CD4-positive, alpha-beta T cell (primary cell): ENCODE measurements around the gene MAD2L1. TPM values are rescaled to one million over a fixed set of nuclear protein-coding genes. Genes with fewer than 3 reads are reported as not detected.

ENCODE experiments used
- ATAC-seq: fragments of 200-7000 bp; cut with Tn5 transposase; one replicate; pipeline ENCODE4 v1.10.0; 2022; ENCODE audit warnings: mild to moderate bottlenecking; ENCODE audit not compliant: poor library complexity
- CTCF ChIA-PET: fragments of 350-600 bp; sonication (Branson Sonifier 250); formaldehyde crosslinking; loops from one replicate; lab custom pipeline; 2021; ENCODE audit warnings: antibody characterized with exemption, inconsistent platforms; lab: Charles Lee
- POLR2A ChIA-PET: fragments of 350-600 bp; sonication (Branson Sonifier 250); formaldehyde crosslinking; loops from one replicate; lab custom pipeline; 2021; ENCODE audit warnings: antibody characterized with exemption, inconsistent platforms; lab: Charles Lee
- DNase-seq, 14 experiments: peaks; one replicate each; pipeline ENCODE4 v3.0.0-alpha.2; 2013 to 2020; ENCODE audit warnings: mixed read lengths in 2 of 14
- H3K27ac ChIP-seq, 2 donors: one replicate each; pipeline versions ENCODE4 v1.5.1 to v1.7.0; 2013; ENCODE audit warnings: low read length in 2 of 2, low read depth in 1 of 2, mild to moderate bottlenecking in 1 of 2
- H3K27me3 ChIP-seq, 2 experiments: 1 replicate in 1 of 2; 2 replicates in 1 of 2; pipeline versions ENCODE4 v1.6.1 to v1.7.0; 2013; ENCODE audit warnings: low read length in 2 of 2, control low read depth in 1 of 2, mild to moderate bottlenecking in 1 of 2, moderate library complexity in 1 of 2; ENCODE audit not compliant: insufficient read depth in 2 of 2, control insufficient read depth in 1 of 2
- H3K36me3 ChIP-seq: one replicate; pipeline ENCODE4 v1.6.1; 2013; ENCODE audit warnings: low read length, control low read depth; ENCODE audit not compliant: insufficient read depth
- H3K4me1 ChIP-seq: one replicate; pipeline ENCODE4 v1.6.1; 2013; ENCODE audit warnings: low read length, control low read depth; ENCODE audit not compliant: insufficient read depth
- H3K4me3 ChIP-seq: one replicate; pipeline ENCODE4 v1.5.1; 2013; ENCODE audit warnings: mild to moderate bottlenecking, low read length, moderate library complexity
- H3K9me3 ChIP-seq, 2 experiments: 1 replicate in 1 of 2; 2 replicates in 1 of 2; pipeline versions ENCODE4 v1.6.1 to v1.7.0; 2013; ENCODE audit warnings: low read length in 2 of 2, mild to moderate bottlenecking in 2 of 2, control low read depth in 1 of 2, moderate library complexity in 1 of 2; ENCODE audit not compliant: control insufficient read depth in 1 of 2, insufficient read depth in 1 of 2
- H3K27ac Mint-ChIP-seq: one replicate; pipeline ENCODE4 v1.8.0; 2020; ENCODE audit warnings: mixed read lengths
- H3K27me3 Mint-ChIP-seq: one replicate; pipeline ENCODE4 v1.8.0; 2021; ENCODE audit warnings: mixed read lengths
- H3K36me3 Mint-ChIP-seq: one replicate; pipeline ENCODE4 v1.8.0; 2021; ENCODE audit warnings: low read depth, mixed read lengths
- H3K4me1 Mint-ChIP-seq: one replicate; pipeline ENCODE4 v1.8.0; 2021; ENCODE audit warnings: low read depth, mixed read lengths
- H3K4me3 Mint-ChIP-seq: one replicate; pipeline ENCODE4 v1.8.0; 2020; ENCODE audit warnings: mild to moderate bottlenecking, mixed read lengths
- H3K9me3 Mint-ChIP-seq: one replicate; pipeline ENCODE4 v1.8.0; 2020; ENCODE audit warnings: mixed read lengths
- intact Hi-C, 2 experiments: fragments of 100-400 bp; cut with DNase I in 1 of 2; cut with micrococcal nuclease in 1 of 2; formaldehyde crosslinking; loops; one replicate each; pipeline versions ENCODE4 v1.15.1 to v1.9.0; 2023 to 2025; cut with DNase I, micrococcal nuclease
- total RNA-seq, 174 experiments: library from RNA in 2 of 174; stranded (reverse) in 2 of 174; gene quantifications; one replicate each; pipeline ENCODE4 v1.2.3 and lab custom pipeline; 2021 to 2026
- TF ChIP-seq, protein P1 (sequence below): fragments of 200-600 bp; IDR thresholded peaks from one replicate; pipeline ENCODE4 v1.8.0; 2022; ENCODE audit warnings: antibody characterized with exemption, mild to moderate bottlenecking

The MAD2L1 gene
- total RNA-seq, 2 experiments from 2014 or later, result 4.6 to 5.6 TPM

- no peak for ATAC-seq
- ChIA-PET CTCF (no interaction called here), POLR2A (no interaction called here)
- no peak overlapping the region for H3K27ac ChIP-seq
- intact Hi-C loops, result no loop called here
- no peaks in the 10 kb centered on the region for H3K27me3 ChIP-seq
- TF ChIP-seq, protein P1, sequence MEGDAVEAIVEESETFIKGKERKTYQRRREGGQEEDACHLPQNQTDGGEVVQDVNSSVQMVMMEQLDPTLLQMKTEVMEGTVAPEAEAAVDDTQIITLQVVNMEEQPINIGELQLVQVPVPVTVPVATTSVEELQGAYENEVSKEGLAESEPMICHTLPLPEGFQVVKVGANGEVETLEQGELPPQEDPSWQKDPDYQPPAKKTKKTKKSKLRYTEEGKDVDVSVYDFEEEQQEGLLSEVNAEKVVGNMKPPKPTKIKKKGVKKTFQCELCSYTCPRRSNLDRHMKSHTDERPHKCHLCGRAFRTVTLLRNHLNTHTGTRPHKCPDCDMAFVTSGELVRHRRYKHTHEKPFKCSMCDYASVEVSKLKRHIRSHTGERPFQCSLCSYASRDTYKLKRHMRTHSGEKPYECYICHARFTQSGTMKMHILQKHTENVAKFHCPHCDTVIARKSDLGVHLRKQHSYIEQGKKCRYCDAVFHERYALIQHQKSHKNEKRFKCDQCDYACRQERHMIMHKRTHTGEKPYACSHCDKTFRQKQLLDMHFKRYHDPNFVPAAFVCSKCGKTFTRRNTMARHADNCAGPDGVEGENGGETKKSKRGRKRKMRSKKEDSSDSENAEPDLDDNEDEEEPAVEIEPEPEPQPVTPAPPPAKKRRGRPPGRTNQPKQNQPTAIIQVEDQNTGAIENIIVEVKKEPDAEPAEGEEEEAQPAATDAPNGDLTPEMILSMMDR, result no peak
- no peaks in the 10 kb centered on the region for H3K4me1 ChIP-seq
- peaks cover 32% of the 10 kb centered on the region for H3K27me3 Mint-ChIP-seq
- no peak for DNase-seq
- no peaks in the 10 kb centered on the region for H3K4me1 Mint-ChIP-seq
- no peak overlapping the region for H3K4me3 ChIP-seq
- H3K9me3 Mint-ChIP-seq, result no peaks in the 10 kb centered on the region
- H3K36me3 Mint-ChIP-seq, result no peaks in the 10 kb centered on the region
- no peaks in the 10 kb centered on the region for H3K36me3 ChIP-seq
- H3K27ac Mint-ChIP-seq, result no peak overlapping the region
- H3K9me3 ChIP-seq, result peaks cover 0 to 3% of the 10 kb centered on the region in 2 experiments
- H3K4me3 Mint-ChIP-seq, result no peak overlapping the region
These were observed 19.1 kb upstream of the MAD2L1 start for GRCh38 chr4:120085705-120086104.

DNA sequence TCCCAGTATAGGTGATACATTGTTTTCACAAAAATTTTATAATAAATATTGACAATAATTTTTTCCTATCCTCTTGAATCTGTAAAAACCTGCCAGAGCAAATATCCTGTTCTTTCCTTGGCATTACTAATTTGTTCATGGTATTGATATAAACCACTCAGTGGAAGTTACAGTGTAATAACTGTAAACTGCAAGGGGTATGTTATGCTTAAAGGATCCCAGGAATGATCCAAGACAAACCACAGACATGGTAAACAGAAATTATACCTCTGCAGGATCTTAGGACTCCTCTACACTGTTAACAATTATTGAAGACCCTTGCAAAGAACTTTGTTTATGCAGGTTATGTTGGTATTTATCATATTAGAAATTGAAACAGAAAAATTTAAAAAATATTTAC lies 17.7 kb upstream of the MAD2L1 start:
- DNase-seq, result no peak
- Histone ChIP-seq H3K9me3 (peaks cover 0 to 3% of the 10 kb centered on the region in 2 experiments), H3K4me1 (no peaks in the 10 kb centered on the region), H3K4me3 (no peak overlapping the region), H3K36me3 (no peaks in the 10 kb centered on the region), H3K27me3 (no peaks in the 10 kb centered on the region), H3K27ac (no peak overlapping the region)
- no peak overlapping the region for H3K4me3 Mint-ChIP-seq
- H3K36me3 Mint-ChIP-seq, result no peaks in the 10 kb centered on the region
- TF ChIP-seq, protein P1, result no peak
- ChIA-PET CTCF (no interaction called here), POLR2A (no interaction called here)
- intact Hi-C loops, result no loop called here
- H3K27me3 Mint-ChIP-seq, result peaks cover 28% of the 10 kb centered on the region
- H3K27ac Mint-ChIP-seq, result no peak overlapping the region
- H3K9me3 Mint-ChIP-seq, result no peaks in the 10 kb centered on the region
- ATAC-seq, result no peak
- H3K4me1 Mint-ChIP-seq, result no peaks in the 10 kb centered on the region

DNA sequence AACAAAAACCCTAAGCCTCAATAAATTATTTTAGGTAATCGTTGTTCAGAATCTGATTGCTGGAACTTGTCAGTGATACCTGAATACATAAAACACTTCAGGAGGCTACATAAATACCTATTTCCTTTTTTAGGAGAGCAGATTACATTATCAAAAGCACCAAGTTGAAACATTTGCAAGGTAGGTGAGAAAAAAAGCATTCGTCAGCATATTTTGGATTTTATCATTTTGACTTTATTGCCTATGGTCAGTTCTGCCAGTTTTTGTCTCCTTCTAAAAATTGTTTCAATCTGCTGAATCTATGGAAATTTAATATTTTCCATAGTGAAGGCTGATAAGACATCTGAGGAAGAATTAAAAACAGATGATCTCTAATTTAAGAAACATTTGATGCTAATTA lies 16.5 kb upstream of the MAD2L1 start:
- H3K4me3 Mint-ChIP-seq, result no peak overlapping the region
- no peak for ATAC-seq
- no peaks in the 10 kb centered on the region for H3K36me3 ChIP-seq
- no peak for DNase-seq
- H3K27me3 Mint-ChIP-seq, result peaks cover 18% of the 10 kb centered on the region
- no peak overlapping the region for H3K27ac ChIP-seq
- H3K27ac Mint-ChIP-seq, result no peak overlapping the region
- no peaks in the 10 kb centered on the region for H3K4me1 ChIP-seq
- TF ChIP-seq, protein P1, result no peak
- intact Hi-C loops, result no loop called here
- no peaks in the 10 kb centered on the region for H3K4me1 Mint-ChIP-seq
- no peaks in the 10 kb centered on the region for H3K9me3 Mint-ChIP-seq
- no peaks in the 10 kb centered on the region for H3K27me3 ChIP-seq
- CTCF ChIA-PET, result no interaction called here
- peaks cover 0 to 3% of the 10 kb centered on the region in 2 experiments for H3K9me3 ChIP-seq
- H3K36me3 Mint-ChIP-seq, result no peaks in the 10 kb centered on the region
- no peak overlapping the region for H3K4me3 ChIP-seq
- POLR2A ChIA-PET, result no interaction called here
